H1 (cell line): ENCODE data around the gene RAB30.

ENCODE experiments used
- CTCF ChIP-seq, 3 experiments: IDR thresholded peaks; 1 replicate in 2 of 3; 2 replicates in 1 of 3; pipeline versions ENCODE4 v1.5.1 to v1.6.1; 2011; ENCODE audit warnings: low read length in 3 of 3, mild to moderate bottlenecking in 3 of 3, inconsistent platforms in 2 of 3, low read depth in 1 of 3, moderate library complexity in 1 of 3; ENCODE audit not compliant: insufficient read depth in 1 of 3; ENCODE audit errors: control extremely low read depth in 1 of 3
- EP300 ChIP-seq, 2 experiments: IDR thresholded peaks; 1 replicate in 1 of 2; 2 replicates in 1 of 2; pipeline ENCODE4 v1.6.1; 2011 to 2012; ENCODE audit warnings: low read depth in 2 of 2, low read length in 2 of 2, mild to moderate bottlenecking in 2 of 2, borderline replicate concordance in 1 of 2, inconsistent platforms in 1 of 2, moderate library complexity in 1 of 2
- EZH2 ChIP-seq: fragments of 200-600 bp; sonication (generic); IDR thresholded peaks from 2 replicates; pipeline ENCODE4 v1.7.1; 2012; ENCODE audit warnings: low read depth, mild to moderate bottlenecking, moderate library complexity, low read length, inconsistent platforms; ENCODE audit not compliant: severe bottlenecking
- GABPA ChIP-seq: IDR thresholded peaks from 2 replicates; pipeline ENCODE4 v1.6.1; 2011; ENCODE audit warnings: mild to moderate bottlenecking, low read length, moderate library complexity, borderline replicate concordance; ENCODE audit not compliant: insufficient read depth
- JUND ChIP-seq: IDR thresholded peaks from 2 replicates; pipeline ENCODE4 v1.6.1; 2011; ENCODE audit warnings: mild to moderate bottlenecking, improper control_type of control experiment, low read length
- KDM1A ChIP-seq: fragments of 200-600, 300-600 bp; sonication (generic); IDR thresholded peaks from 2 replicates; pipeline ENCODE4 v1.7.1; 2016; ENCODE audit warnings: mild to moderate bottlenecking, low read length, borderline replicate concordance
- POLR2AphosphoS5 ChIP-seq: IDR thresholded peaks from 2 replicates; pipeline ENCODE4 v1.6.1; 2011; ENCODE audit warnings: low read depth, low read length
- SIX5 ChIP-seq: IDR thresholded peaks from 2 replicates; pipeline ENCODE4 v1.6.1; 2011; ENCODE audit warnings: mild to moderate bottlenecking, low read depth, low read length
- SRF ChIP-seq: IDR thresholded peaks from 2 replicates; pipeline ENCODE4 v1.6.1; 2011; ENCODE audit warnings: mild to moderate bottlenecking, low read depth, low read length, moderate library complexity
- TAF1 ChIP-seq: IDR thresholded peaks from 2 replicates; pipeline ENCODE4 v1.6.1; 2011; ENCODE audit warnings: mild to moderate bottlenecking, low read depth, low read length
- USF2 ChIP-seq: IDR thresholded peaks from 2 replicates; pipeline ENCODE4 v1.6.1; 2011; ENCODE audit warnings: low read length, improper control_type of control experiment

DNA sequence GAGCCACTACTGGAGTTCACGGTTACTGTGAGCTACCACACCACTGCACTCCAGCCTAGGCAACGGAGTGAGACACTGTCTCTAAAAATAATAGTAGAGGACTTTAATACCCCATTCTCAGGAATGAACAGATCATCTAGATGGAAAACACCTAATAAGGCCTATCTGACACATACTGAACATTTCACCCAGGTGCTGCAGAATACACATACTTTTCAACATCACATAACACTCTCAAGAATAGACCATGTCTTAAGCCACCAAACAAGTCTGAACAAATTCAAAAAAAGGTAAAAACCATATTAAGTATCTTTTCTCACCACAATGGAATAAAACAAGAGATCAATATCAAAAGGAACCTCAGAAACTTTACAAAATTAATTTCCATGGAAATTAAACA, 132.2 kb downstream of the RAB30 start:
- TF ChIP-seq CTCF (IDR thresholded peaks at IDR 0.05; ENCODE audit: control extremely low read depth in 1 of 3, insufficient read depth in 1 of 3, low read depth in 1 of 3, low read length in 3 of 3) (no peak), JUND (no peak), EP300 (IDR thresholded peaks at IDR 0.05; ENCODE audit: borderline replicate concordance in 1 of 2, low read depth in 2 of 2, low read length in 2 of 2) (no peak), TAF1 (no peak), SIX5 (no peak), USF2 (no peak), POLR2AphosphoS5 (no peak), KDM1A (no peak), SRF (no peak), EZH2 (no peak), GABPA (no peak)
